Muscle of arm (tissue), 12 donors: ENCODE data around the gene ABCA5. TPM values are rescaled to one million over a fixed set of nuclear protein-coding genes. Genes with fewer than 3 reads are reported as not detected.
"Not testable (repeated sequence)": the region's sequence is repeated elsewhere in the genome, so short reads cannot be mapped to it uniquely, and the experiment has no call there.

ENCODE experiments used
- DNase-seq: peaks from one replicate; pipeline ENCODE4 v3.0.0-alpha.2; 2013
- polyA plus RNA-seq, 12 donors: library from polyadenylated mRNA; unstranded; fragments of 120-200 nt; gene quantifications; one replicate each; pipeline ENCODE4 v1.2.1, GENCODE V29; 2013; ENCODE audit not compliant: insufficient read length in 12 of 12

ABCA5 gene
- polyA plus RNA-seq, 12 donors, result 12.6 to 34.9 (median 24.4) TPM; not detected in 1

GRCh38 chr17:69213059-69213813 is 113.7 kb downstream of the ABCA5 start:
- no peak for DNase-seq

DNA sequence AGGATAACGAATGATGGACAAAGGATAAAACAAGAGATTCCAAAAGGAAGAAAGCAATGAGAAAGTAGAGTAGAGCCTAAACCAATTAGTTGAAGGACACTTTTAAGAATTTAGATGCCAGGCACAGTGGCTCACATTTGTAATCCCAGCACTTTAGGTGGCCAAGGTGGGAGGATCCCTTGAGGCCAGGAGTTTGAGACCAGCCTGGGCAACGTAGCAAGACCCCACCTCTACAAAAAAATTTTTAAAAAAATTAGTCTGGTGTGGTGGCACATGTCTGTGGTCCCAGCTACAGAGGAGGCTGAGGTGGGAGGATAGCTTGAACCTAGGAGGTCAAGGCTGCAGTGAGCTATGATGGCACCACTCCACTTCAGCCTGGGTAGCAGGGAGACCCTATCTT is 118.3 kb downstream of the ABCA5 start:
- DNase-seq, result no peak

- DNase-seq, result no peak
Observed at GRCh38 chr17:69207151-69207550, 119.8 kb downstream of the ABCA5 start.

DNA sequence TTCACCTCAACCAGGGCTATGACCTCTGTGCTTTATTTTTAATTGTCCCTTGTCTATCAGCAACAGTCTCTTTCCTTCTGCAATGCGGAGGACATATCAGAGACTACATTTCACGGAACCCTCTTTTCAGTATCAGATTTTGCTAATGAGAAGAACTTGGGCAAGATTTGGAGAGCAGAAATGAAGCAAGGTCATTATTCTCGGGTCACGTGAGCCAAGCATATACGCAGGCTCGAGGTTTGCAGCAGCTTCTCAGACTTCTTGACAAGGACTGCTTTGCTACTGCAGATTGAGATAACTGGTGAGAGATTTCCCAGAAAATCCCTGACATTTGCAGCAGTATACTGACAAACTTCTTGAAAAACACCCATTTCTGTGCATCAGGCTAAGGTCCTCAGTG is 128.7 kb downstream of the ABCA5 start:
- DNase-seq, result no peak

- DNase-seq, result not testable (repeated sequence)
Observed at GRCh38 chr17:69196105-69196653, 130.8 kb downstream of the ABCA5 start.

Other genes with a start within 250 kb of the ABCA5 start
- 10 to 100 TPM in 9 of 12 donors, 1 to 10 TPM in 2, not detected in 1; 8.6 to 22.1 (median 12.5) TPM for gene ABCA6, start 185.2 kb downstream of the ABCA5 start, polyA plus RNA-seq
- gene ABCA10, start 98.3 kb downstream of the ABCA5 start, polyA plus RNA-seq, result 10 to 100 TPM in 6 of 12 donors, 1 to 10 TPM in 5, not detected in 1; 4.2 to 28.2 (median 12.8) TPM
- gene MAP2K6, start 87.6 kb upstream of the ABCA5 start, polyA plus RNA-seq, result 10 to 100 TPM in 11 of 12 donors, not detected in 1; 12.8 to 31.5 (median 21.3) TPM